ENCODE data around the gene RPS27L.

The RPS27L gene

DNA sequence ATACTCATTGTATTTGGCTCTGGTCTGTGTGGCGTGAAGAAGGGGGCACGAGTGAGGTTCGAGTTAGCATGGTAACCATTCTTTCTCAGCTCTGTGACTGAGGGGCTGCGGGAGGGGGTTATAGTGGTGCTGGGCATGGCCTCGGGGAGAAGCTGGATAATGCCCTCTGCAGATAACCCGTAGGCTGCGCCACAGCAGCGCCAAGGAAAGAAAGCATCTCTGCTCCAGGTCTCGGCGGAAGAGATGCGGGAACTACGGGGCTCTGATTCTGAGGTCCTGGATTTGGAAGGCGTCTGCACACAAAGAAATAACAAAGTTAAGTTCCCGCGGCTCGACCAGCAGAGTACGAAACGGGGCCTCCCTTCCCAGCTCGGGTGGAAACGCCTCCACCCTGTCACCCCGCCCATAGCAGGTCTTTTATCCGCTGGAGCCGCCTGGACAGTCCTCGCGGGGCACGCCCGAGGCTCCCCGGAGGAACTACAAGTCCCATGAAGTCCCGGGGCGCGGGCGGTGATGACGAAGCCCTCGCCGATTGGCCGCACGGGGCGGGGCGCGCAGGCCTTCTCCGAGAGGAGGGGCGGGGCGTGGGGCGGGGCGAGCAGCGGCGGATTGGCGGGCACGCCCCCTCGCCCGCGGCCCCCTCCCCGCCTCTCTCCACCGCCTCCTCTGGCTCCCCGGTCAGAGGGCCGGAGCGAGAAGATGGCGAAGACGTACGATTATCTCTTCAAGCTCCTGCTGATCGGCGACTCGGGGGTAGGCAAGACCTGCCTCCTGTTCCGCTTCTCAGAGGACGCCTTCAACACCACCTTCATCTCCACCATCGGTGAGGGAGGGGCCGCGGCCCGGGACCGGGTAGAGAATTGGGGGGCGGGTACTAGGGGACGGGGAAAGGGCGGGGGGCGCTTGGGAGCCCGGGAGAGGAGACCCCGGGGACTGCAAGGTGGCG is 31.9 kb upstream of the RPS27L start, which contains the start of gene RAB8B:
Gene RAB8B (plus strand): TSS at position 681 of the 946 bp plus-strand sequence. CDS start 19 bp downstream, at position 700.
- Histone ChIP-seq H3K9me3 (ENCODE audit: insufficient read depth, low read length) (no peaks in the 10 kb centered on the region), H2AFZ (ENCODE audit: low read depth, low read length) (peak within 1 kb of the TSS; percentile 85), H3K4me3 (ENCODE audit: low read length) (peak within 1 kb of the TSS; percentile 94), H3K4me2 (ENCODE audit: low read length) (peak within 1 kb of the TSS; percentile 97), H3K27me3 (ENCODE audit: low read depth, low read length) (no peaks in the 10 kb centered on the region), H3K36me3 (replicated peaks; ENCODE audit: low read depth, low read length) (no peaks in the 10 kb centered on the region), H3K4me1 (ENCODE audit: low read length) (peaks cover 52% of the 10 kb centered on the region), H3K79me2 (ENCODE audit: low read length) (peaks cover 31% of the 10 kb centered on the region), H4K20me1 (ENCODE audit: insufficient read depth, low read length) (peaks cover 3% of the 10 kb centered on the region; the same call in 1 of the 2 replicates), H3K9ac (ENCODE audit: low read length) (peak within 1 kb of the TSS; percentile 89), H3K27ac (ENCODE audit: low read length) (peak within 1 kb of the TSS; percentile 44)
- no peak for TF ChIP-seq EZH2phosphoT487 (IDR thresholded peaks at IDR 0.05; ENCODE audit: low read depth)
- TF ChIP-seq CTCF (IDR thresholded peaks at IDR 0.05; ENCODE audit: low read depth, low read length), result no peak

DNA sequence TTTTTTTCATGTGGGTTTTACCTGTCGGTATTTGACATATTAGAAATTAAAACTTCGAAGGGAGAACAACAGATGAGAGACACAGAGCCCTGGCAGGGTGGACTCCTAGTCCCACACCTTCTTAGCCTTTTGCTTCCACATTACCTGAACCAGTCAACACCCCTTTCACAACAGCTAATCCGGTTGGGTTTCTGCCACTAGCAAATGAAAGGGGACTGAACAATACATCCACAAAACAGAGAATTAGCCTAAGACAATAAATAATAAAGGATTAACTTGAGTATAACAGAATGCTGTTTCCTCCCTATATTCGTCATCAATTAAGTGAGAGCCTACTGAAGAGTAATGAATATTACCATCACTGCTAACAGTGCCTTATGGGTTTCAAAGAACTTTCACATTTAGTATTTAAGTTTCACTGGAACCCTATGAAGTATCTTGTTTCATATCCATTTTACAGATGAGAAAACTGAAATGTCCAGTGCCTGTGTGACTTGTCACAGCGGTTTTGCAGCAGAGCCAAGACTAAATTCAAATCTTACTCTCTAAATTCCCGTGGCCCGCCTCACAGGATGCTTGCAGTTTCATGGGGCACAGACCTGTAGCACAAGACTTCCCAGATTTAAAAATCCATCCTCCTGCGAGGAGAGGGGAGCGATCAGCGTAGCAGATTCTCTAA is 31.1 kb upstream of the RPS27L start:
- H3K4me3 ChIP-seq (ENCODE audit: low read length), result peak overlapping the region; percentile 94
- peaks cover 44% of the 10 kb centered on the region for H3K4me1 ChIP-seq (ENCODE audit: low read length)
- peak overlapping the region; percentile 84 for H3K4me2 ChIP-seq (ENCODE audit: low read length)
- H3K79me2 ChIP-seq (ENCODE audit: low read length), result peaks cover 22% of the 10 kb centered on the region
- H3K27ac ChIP-seq (ENCODE audit: low read length), result peak overlapping the region; percentile 44
- peak overlapping the region; percentile 66 for H3K9ac ChIP-seq (ENCODE audit: low read length)
- H4K20me1 ChIP-seq (ENCODE audit: insufficient read depth, low read length), result peaks cover 3% of the 10 kb centered on the region; the same call in 1 of the 2 replicates
- no peaks in the 10 kb centered on the region for H3K27me3 ChIP-seq (ENCODE audit: low read depth, low read length)
- no peaks in the 10 kb centered on the region for H3K36me3 ChIP-seq (replicated peaks; ENCODE audit: low read depth, low read length)
- peak overlapping the region; percentile 85 for H2AFZ ChIP-seq (ENCODE audit: low read depth, low read length)
- H3K9me3 ChIP-seq (ENCODE audit: insufficient read depth, low read length), result no peaks in the 10 kb centered on the region
- TF ChIP-seq EZH2phosphoT487 (IDR thresholded peaks at IDR 0.05; ENCODE audit: low read depth) (no peak), CTCF (IDR thresholded peaks at IDR 0.05; ENCODE audit: low read depth, low read length) (no peak)

GRCh38 chr15:63187589-63188226 is 30.4 kb upstream of the RPS27L start:
- TF ChIP-seq CTCF (IDR thresholded peaks at IDR 0.05; ENCODE audit: low read depth, low read length) (no peak), EZH2phosphoT487 (IDR thresholded peaks at IDR 0.05; ENCODE audit: low read depth) (no peak)
- no peak overlapping the region for H3K9ac ChIP-seq (ENCODE audit: low read length)
- H3K27me3 ChIP-seq (ENCODE audit: low read depth, low read length), result no peaks in the 10 kb centered on the region
- no peak overlapping the region for H2AFZ ChIP-seq (ENCODE audit: low read depth, low read length)
- no peak overlapping the region for H3K27ac ChIP-seq (ENCODE audit: low read length)
- H3K4me3 ChIP-seq (ENCODE audit: low read length), result no peak overlapping the region
- no peaks in the 10 kb centered on the region for H3K36me3 ChIP-seq (replicated peaks; ENCODE audit: low read depth, low read length)
- H3K4me2 ChIP-seq (ENCODE audit: low read length), result peak overlapping the region; percentile 84
- H4K20me1 ChIP-seq (ENCODE audit: insufficient read depth, low read length), result 0 out of 2 replicates have a peak, but pooled peaks cover 3% of the 10 kb centered on the region
- peaks cover 16% of the 10 kb centered on the region for H3K79me2 ChIP-seq (ENCODE audit: low read length)
- H3K9me3 ChIP-seq (ENCODE audit: insufficient read depth, low read length), result no peaks in the 10 kb centered on the region
- peaks cover 37% of the 10 kb centered on the region for H3K4me1 ChIP-seq (ENCODE audit: low read length)
